Transverse colon (tissue), 4 donors: ENCODE data around the gene PPP1R2B.
A peak's percentile ranks its signal among the peaks of the same experiment; 100 is the strongest.

Experiments
- EP300 ChIP-seq: sonication (generic); formaldehyde crosslinking; IDR thresholded peaks from one replicate; pipeline ENCODE4 v1.6.1; 2017; ENCODE audit warnings: antibody characterized with exemption, low read depth
- POLR2A ChIP-seq: fragments of 450-650 bp; IDR thresholded peaks from one replicate; pipeline ENCODE4 v1.6.1; 2016; ENCODE audit warnings: antibody characterized with exemption, mild to moderate bottlenecking, moderate library complexity
- POLR2AphosphoS5 ChIP-seq, 3 donors: sonication (generic); formaldehyde crosslinking; IDR thresholded peaks; one replicate each; pipeline ENCODE4 v1.6.1; 2016; ENCODE audit warnings: antibody characterized with exemption in 3 of 3
- TF ChIP-seq, protein P1 (sequence below), 5 experiments: fragments of 200-600 bp in 3 of 5; fragments of 450-650 bp in 2 of 5; sonication (generic) in 3 of 5; IDR thresholded peaks; 1 replicate in 2 of 5; 2 replicates in 3 of 5; pipeline ENCODE4 v1.5.1; 2016 to 2017; ENCODE audit warnings: antibody characterized with exemption in 5 of 5, inconsistent platforms in 3 of 5, mild to moderate bottlenecking in 2 of 5, moderate library complexity in 1 of 5

DNA sequence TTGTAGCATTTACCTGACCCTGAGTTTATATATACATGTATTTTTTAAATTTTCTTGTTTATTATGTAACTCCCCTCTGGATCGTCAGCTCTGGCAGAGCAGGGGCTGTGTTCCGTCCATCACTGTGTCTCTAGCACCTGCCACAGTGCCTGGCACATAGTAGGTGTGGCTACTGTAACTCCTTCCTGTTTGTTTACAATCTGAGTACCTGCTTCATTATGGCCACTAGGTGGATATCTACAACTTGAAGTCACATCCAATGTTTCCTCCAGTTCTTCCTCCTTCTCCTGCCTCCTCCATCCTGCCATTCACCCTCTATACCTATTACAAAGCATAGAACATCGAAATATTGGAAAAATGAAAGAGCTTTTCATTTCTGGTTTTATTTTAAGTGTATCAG lies 14.2 kb upstream of the PPP1R2B start:
- TF ChIP-seq, protein P1, sequence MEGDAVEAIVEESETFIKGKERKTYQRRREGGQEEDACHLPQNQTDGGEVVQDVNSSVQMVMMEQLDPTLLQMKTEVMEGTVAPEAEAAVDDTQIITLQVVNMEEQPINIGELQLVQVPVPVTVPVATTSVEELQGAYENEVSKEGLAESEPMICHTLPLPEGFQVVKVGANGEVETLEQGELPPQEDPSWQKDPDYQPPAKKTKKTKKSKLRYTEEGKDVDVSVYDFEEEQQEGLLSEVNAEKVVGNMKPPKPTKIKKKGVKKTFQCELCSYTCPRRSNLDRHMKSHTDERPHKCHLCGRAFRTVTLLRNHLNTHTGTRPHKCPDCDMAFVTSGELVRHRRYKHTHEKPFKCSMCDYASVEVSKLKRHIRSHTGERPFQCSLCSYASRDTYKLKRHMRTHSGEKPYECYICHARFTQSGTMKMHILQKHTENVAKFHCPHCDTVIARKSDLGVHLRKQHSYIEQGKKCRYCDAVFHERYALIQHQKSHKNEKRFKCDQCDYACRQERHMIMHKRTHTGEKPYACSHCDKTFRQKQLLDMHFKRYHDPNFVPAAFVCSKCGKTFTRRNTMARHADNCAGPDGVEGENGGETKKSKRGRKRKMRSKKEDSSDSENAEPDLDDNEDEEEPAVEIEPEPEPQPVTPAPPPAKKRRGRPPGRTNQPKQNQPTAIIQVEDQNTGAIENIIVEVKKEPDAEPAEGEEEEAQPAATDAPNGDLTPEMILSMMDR (IDR thresholded peaks at IDR 0.05) = peak in 2 of 5 experiments; percentile 14 to 22
- TF ChIP-seq POLR2A (no peak), EP300 (no peak), POLR2AphosphoS5 (IDR thresholded peaks at IDR 0.05) (no peak)
